Measurements from ENCODE around the gene MRPL14.
A peak's percentile ranks its signal among the peaks of the same experiment; 100 is the strongest.

The MRPL14 gene

GRCh38 chr6:44077214-44077946, 49.9 kb downstream of the MRPL14 start:
- no peaks in the 10 kb centered on the region for H3K9me3 ChIP-seq (ENCODE audit: control insufficient read depth, insufficient read depth, low read length)
- no peaks in the 10 kb centered on the region for H3K36me3 ChIP-seq (ENCODE audit: control insufficient read depth, low read length)
- peak overlapping the region; percentile 53 for H3K4me2 ChIP-seq (ENCODE audit: low read length)
- no peaks in the 10 kb centered on the region for H3K9me2 ChIP-seq (replicated peaks; ENCODE audit: control insufficient read depth, low read length)
- 0 out of 2 replicates have a peak, but pooled peaks cover 2% of the 10 kb centered on the region for H3F3A ChIP-seq (ENCODE audit: control insufficient read depth, insufficient read depth)
- H4K20me1 ChIP-seq (ENCODE audit: control insufficient read depth, insufficient read depth, low read depth, low read length): no peaks in the 10 kb centered on the region
- peaks cover 78% of the 10 kb centered on the region for H3K4me1 ChIP-seq (ENCODE audit: control insufficient read depth, low read length)
- no peak overlapping the region for H3K27ac ChIP-seq (ENCODE audit: low read depth, low read length)
- TF ChIP-seq CTCF (IDR thresholded peaks at IDR 0.05; ENCODE audit: low read depth, low read length, poor library complexity, severe bottlenecking): no peak
- TF ChIP-seq EZH2phosphoT487 (IDR thresholded peaks at IDR 0.05; ENCODE audit: borderline replicate concordance, low read length): no peak
- peaks cover 7% of the 10 kb centered on the region for H3K27me3 ChIP-seq (ENCODE audit: control insufficient read depth, low read length)
- H3K79me2 ChIP-seq (ENCODE audit: control insufficient read depth, low read length): no peaks in the 10 kb centered on the region
- H3K4me3 ChIP-seq (ENCODE audit: low read length): peak overlapping the region; percentile 64

- peaks cover 14% of the 10 kb centered on the region for H3K27me3 ChIP-seq (ENCODE audit: control insufficient read depth, low read length)
- no peaks in the 10 kb centered on the region for H3K9me2 ChIP-seq (replicated peaks; ENCODE audit: control insufficient read depth, low read length)
- no peak overlapping the region for H3K27ac ChIP-seq (ENCODE audit: low read depth, low read length)
- 0 out of 2 replicates have a peak, but pooled peaks cover 2% of the 10 kb centered on the region for H3F3A ChIP-seq (ENCODE audit: control insufficient read depth, insufficient read depth)
- no peaks in the 10 kb centered on the region for H4K20me1 ChIP-seq (ENCODE audit: control insufficient read depth, insufficient read depth, low read depth, low read length)
- H3K36me3 ChIP-seq (ENCODE audit: control insufficient read depth, low read length): no peaks in the 10 kb centered on the region
- peak overlapping the region; percentile 53 for H3K4me2 ChIP-seq (ENCODE audit: low read length)
- peak overlapping the region; percentile 64 for H3K4me3 ChIP-seq (ENCODE audit: low read length)
- TF ChIP-seq CTCF (IDR thresholded peaks at IDR 0.05; ENCODE audit: low read depth, low read length, poor library complexity, severe bottlenecking): no peak
- TF ChIP-seq EZH2phosphoT487 (IDR thresholded peaks at IDR 0.05; ENCODE audit: borderline replicate concordance, low read length): no peak
- no peaks in the 10 kb centered on the region for H3K9me3 ChIP-seq (ENCODE audit: control insufficient read depth, insufficient read depth, low read length)
- no peaks in the 10 kb centered on the region for H3K79me2 ChIP-seq (ENCODE audit: control insufficient read depth, low read length)
- H3K4me1 ChIP-seq (ENCODE audit: control insufficient read depth, low read length): peaks cover 78% of the 10 kb centered on the region
Measured at GRCh38 chr6:44076356-44077213, 50.7 kb downstream of the MRPL14 start.

- H3K27me3 ChIP-seq (ENCODE audit: control insufficient read depth, low read length): peaks cover 15% of the 10 kb centered on the region
- H3K4me2 ChIP-seq (ENCODE audit: low read length): peak overlapping the region; percentile 77
- TF ChIP-seq CTCF (IDR thresholded peaks at IDR 0.05; ENCODE audit: low read depth, low read length, poor library complexity, severe bottlenecking) (no peak), EZH2phosphoT487 (IDR thresholded peaks at IDR 0.05; ENCODE audit: borderline replicate concordance, low read length) (no peak)
- H3K27ac ChIP-seq (ENCODE audit: low read depth, low read length): no peak overlapping the region
- 0 out of 2 replicates have a peak, but pooled peaks cover 2% of the 10 kb centered on the region for H3F3A ChIP-seq (ENCODE audit: control insufficient read depth, insufficient read depth)
- H3K4me3 ChIP-seq (ENCODE audit: low read length): peak overlapping the region; percentile 64
- no peaks in the 10 kb centered on the region for H3K36me3 ChIP-seq (ENCODE audit: control insufficient read depth, low read length)
- no peaks in the 10 kb centered on the region for H4K20me1 ChIP-seq (ENCODE audit: control insufficient read depth, insufficient read depth, low read depth, low read length)
- H3K9me3 ChIP-seq (ENCODE audit: control insufficient read depth, insufficient read depth, low read length): no peaks in the 10 kb centered on the region
- peaks cover 74% of the 10 kb centered on the region for H3K4me1 ChIP-seq (ENCODE audit: control insufficient read depth, low read length)
- H3K9me2 ChIP-seq (replicated peaks; ENCODE audit: control insufficient read depth, low read length): no peaks in the 10 kb centered on the region
- H3K79me2 ChIP-seq (ENCODE audit: control insufficient read depth, low read length): no peaks in the 10 kb centered on the region
Measured at GRCh38 chr6:44075647-44076355, 51.5 kb downstream of the MRPL14 start.
